Stimulated activated CD8-positive, alpha-beta memory T cell treated with anti-CD3 and anti-CD28 coated beads, Interleukin-4, amount 100 ng/mL, for 24 hours (primary cell): ENCODE measurements around the gene CTBP2.

Experiments
- DNase-seq: peaks from one replicate; pipeline ENCODE4 v3.0.0-alpha.2; 2020; ENCODE audit warnings: low read depth

The CTBP2 gene

DNA sequence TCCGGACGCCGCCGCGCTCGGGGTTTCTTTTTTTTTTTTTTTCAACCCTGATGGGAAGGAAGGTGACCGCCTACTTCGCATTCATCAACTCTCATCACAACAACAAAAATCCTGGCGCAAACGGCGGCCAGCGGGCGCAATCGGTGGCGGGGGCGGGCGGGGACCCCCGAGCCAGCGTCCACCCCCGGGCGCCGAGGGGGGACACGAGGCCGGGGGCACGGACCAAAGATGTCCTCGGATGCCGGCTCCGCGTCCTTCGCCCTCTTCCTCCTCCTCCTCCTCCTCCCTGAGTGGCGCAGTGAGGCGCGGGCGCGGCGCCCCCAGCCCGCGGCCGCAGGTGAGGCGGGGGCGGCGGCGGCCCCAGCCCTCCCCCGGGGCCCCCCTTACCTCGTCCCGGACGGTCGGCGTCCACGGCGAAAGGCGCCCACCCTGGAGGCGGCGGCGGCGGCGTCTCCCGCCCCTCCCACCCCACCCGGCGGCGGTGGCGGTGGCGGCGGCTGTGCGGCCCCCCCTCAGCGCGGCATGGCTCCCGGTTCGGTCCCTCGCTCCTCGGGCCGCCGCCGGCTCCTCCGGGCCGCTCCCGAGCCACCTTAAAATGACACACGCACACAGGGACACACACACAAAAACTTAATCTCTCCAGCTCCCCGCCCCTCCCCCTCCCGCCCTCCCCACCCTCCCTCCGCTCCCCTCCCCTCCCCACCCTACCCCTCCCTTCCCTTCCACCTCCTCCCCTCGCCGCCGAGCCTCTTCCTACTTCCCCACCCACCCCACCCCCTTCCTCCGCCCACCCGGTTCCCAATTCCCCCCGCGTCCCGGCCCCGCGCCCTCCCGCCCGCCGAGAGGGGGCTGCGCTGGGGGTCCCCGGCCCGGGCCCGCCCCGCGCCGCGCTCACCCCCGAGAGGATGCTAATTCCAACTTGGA is at the start of gene CTBP2:
Gene CTBP2, minus strand, starts transcription at position 632 of the 924 bp plus-strand sequence.
- no peak for DNase-seq

DNA sequence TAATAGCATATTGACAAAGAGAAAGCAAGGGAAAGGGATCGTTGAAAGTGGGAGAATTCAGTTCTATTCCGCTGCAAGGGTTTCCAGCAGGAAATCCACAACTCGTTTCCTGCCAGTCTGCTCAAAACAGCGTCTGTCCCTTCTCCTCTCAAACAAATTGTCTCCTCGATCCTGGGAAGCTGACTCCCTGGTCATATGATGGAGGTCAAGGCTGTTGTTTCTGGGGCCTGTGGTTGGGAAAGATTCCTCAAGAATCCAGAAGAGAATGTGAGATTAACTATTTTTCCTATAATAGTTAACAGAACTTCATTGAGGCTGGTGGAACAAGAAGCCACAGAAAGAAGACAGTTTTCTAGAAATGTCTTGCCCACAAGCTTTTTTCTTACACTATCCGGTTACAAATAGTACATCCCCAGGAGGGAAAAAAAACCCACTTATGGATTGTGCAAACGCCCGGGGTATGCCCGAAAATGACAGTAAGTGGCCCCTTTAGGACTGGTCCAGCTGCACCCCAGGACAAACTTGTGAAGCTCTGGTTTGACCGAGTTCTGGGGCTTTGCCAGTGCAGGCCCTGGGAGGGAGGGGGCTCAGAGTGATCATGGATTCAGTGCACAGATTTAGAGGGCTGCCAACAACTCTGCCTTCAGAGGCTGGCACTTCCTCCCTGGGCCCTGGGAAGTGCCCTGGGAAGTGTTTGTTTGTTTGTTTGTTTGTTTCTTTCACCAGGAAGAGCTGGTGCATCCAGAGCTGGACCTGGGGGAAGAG is 49.4 kb upstream of the CTBP2 start:
- no peak for DNase-seq

DNA sequence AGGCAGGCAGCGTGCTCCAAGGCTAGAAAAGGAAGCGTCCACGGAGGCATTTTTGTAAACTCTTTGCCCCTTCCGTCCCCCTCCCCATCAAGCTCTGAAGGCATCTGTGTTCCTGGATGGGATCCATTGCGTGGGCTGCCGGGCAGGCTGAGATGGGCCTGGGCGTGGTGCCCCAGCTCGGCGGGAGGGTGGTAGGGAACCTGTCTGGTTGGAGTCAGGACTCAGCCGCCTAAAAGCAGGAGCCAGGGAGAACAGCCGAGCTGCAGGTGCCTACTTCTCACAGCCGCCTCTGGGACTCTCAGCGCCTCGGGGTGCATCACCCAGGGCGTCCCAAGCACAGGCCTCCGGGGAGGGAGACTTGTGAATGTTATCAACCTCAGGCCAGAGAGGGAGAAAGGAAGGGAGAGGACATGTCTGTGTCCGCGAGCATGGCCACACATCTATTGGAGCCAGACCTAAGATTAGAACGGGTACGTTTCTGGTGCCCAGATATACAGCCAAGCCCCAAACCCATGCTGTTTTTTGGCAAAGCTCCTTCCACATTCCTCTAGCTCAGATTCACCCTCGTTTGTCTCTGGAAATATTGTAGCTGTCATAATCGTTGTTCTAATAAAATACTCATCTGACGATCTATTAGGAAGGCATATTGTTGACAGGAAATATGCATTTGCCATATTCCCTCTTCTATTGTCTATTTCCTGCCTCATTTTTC is 48.6 kb upstream of the CTBP2 start:
- DNase-seq = no peak

DNA sequence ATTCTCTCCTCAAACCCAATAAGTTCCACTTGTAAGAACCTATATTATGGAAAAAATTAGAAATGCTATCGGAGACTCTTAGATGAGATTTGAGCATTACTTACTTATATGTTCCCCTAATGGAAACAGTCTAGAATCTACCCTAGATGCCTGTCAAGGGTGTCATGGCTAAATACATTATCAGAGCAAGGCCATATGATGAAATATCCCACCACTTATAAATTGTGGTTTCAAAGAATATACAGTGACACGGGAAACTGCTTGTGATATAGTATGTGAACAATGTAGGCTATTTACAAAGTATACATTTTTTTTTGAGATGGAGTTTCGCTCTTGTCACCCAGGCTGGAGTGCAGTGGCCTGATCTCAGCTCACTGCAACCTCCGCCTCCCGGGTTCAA is 46.3 kb upstream of the CTBP2 start:
- no peak for DNase-seq

DNA sequence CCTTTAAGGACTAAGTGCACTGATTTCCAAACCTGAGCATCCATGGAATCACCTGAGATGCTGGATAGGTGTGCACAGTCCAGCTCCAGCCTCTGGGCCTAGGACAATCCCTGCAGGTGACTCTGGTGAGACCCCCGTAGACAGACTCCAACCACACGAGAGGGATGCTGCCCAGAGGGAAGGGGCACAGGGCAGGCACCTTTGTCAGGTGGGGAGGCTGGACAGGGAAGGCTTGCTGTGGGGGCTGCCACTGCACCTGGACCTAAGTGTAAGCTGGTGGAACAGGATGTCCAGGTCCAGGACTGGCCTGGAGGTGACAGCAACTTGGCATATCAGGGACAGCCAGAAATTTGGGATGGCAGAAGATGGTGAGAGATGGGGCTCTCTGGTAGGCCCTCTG is 45.1 kb upstream of the CTBP2 start:
- DNase-seq = no peak

DNA sequence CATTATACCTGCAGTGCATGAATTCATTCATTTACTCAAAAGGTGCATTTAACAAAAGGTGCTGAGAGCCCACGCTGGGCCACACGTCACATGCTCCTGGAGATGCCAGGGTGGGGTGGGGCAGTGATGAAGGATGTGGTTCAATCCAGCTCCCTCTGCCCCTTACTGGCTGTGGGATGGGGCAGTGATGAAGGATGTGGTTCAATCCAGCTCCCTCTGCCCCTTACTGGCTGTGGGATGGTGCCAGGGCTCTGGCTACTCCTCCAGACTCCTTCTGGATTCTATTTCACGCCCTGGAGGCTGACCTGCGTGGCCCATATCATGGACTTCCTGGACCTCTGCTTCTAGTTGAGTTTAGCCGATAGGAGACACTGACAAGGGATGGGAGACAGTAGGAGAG is 44.0 kb upstream of the CTBP2 start:
- no peak for DNase-seq

DNA sequence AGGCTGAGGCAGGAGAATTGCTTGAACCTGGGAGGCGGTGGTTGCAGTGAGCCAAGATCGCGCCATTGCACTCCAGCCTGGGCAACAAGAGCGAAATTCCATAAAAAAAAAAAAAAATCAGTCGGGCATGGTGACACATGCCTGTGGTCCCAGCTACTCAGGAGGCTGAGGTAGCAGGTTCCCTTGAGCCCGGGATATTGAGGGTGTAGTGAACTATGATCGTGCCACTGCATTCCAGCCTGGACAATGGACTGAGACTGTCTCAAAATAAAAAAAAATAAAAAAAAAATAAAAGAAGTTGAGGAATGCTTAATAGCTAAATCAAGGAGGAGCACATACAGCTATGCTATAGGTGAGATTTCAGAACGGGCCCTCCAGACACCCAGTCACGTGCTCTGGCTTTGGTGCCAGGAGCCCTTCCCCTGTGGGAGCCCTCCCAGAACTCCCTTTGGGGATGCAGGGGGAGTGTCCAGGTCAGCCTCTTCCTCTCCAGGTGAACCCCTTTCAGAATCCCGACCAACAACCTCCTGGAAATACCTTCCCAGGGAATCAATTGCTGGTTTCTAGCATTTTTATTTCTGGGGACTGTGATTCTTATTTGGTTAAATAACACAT is 42.9 kb upstream of the CTBP2 start:
- DNase-seq = no peak

DNA sequence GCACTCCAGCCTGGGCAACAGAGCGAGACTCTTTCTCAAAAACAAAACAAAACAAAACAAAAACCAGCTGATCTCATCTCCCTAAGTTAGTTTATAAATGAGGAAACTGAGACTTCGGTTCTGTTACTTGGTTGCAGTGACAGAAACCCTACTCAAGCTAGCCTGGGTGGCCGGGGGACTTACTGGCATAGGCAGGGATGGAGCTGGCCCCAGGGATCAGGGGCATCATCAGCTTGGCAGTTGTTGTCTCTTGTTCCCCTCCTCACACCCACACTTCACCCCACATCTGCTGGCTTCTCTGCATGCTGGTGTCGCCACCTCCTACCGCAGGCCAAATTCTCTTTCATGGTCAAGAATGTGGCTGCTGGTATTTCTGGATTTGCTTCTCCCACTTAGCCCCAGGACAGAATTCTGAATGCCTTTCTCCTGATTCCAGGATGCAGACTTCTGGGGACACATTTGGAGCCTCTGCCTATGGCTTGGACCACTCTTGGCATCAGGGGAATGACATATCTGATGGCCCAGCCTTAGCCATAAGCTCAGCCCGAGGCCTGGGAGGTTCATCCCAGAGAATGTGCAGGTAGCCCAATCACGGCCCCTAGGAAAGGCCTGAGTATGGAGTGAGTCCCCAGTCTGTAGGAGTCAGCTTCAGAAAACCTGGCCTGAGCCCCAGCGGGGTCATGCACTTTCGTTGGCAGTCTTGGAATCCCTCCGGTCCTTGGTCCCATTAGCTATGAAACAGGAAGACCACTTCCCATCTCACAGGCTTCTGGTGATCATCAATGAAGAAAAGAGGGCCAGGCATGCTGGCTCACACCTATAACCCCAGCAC is 41.6 kb upstream of the CTBP2 start:
- DNase-seq = no peak

DNA sequence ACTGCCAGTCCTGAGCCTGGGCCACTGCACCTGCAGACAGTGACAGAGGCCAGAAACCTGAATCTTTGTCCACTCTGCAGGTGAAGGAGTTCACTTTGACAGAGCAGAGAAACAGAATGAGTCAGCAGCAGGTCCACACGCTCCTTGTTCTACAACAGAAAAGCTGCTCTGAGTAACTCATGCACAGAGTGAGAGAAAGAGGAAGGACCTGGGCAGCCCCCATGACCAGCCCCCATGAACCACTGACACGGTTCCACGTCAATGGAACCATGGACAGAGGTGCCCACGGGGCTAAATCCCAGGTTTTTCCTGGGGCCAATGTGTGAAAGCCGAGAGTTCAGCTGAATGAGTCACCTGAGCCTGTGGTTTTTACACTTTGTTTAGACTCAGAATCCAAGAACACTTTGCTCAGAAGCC is 40.8 kb upstream of the CTBP2 start:
- DNase-seq = no peak

DNA sequence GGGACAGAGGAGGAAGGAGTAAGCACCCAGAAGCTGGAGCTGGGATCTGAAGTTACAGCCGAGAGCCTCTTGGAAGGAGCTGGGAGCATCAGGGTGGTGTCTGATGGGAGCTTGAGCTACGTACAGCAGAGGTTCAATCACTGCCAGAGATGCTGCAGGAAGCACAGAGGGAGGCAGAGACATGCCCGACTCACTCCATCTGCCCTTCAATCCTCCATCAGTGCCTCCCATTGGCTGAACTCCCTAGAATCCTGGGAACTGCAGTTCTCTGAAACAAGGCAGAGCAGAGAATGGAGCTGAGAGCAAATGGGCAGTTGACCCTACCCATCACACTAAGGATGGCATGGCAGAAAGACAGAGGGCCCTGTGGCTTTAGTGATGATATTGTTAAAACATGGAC is 40.0 kb upstream of the CTBP2 start:
- DNase-seq = no peak

DNA sequence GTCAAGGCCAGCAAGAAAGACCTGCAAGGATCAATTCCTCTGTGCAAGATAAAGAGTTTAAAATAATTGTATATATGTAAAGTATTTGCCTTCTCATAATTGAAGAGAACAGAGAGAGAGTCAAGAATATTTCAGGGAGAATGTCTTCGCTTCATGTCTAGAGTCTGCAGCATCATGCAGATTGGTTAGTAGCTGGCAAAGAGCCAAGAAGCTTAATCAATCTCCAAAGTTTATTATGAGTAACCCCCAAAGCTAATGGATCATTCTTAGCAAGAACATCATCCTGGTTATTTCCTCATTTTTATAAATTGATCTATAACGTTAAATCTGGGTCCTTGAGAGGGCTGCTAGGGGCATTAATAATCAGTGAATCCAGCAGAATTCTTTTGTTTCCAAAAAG is 38.9 kb upstream of the CTBP2 start:
- no peak for DNase-seq

DNA sequence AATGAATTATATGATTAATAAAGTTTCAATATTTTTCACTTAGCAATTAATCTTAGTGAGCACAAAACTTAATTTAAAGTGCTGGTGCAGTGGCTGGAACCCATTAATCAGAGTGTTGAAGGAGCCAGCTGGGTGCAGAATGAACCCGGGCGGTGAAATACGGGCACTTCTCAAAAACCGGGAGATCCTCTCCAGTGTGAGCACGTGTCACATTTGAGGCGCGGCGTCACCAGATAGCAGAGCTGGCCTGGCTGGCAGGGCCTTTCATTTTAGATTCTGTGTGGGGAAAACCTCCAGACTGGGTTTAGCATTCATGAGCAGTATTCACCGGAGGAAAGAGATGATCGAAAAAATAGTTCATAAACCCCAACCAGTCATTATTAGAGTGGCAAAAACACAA is 34.5 kb upstream of the CTBP2 start:
- no peak for DNase-seq

DNA sequence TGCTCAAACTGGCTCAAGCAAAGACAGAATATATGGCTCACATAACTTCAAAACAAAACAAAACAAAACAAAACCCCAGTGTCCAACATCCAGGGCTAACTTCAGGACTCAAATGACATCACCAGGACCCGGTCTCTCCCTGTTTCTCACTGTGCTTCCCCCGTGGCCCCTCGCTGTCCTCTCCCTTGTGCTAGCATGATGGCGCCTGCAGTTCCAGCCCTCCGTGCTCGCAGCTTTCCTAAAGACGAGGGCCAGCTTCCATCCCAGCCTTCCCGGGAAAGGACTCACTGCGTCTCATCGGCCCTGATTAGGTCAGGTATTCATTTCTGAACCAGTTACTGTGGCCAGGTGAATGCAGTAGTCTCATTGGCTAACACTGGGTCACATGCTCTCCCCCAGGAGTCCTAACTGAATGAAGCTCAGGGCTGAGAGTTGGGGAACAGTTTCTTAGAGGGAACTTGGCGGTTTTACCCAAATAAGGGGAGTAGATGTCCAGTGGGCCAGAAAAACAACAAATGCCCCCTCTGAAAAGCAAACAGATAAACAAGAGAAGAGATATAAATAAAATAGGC is 33.0 kb upstream of the CTBP2 start:
- no peak for DNase-seq

DNA sequence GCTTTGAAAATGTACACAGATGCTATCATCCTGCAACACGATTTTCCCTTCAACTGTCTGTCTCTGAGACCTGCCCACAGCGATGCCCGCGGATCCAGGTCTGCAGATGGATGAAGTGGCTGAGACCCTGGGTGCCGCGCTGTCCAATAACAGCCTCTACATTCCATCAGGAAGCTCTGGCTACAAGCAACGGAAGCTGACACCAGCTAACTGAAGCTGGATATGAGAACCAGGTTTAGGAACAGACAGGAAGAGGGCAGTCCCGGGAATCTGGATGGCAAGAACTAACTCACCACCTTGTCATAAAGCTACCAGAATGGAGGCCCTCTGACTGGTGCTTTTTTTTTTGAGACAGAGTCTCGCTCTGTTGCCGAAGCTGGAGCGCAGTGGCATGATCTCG is 32.3 kb upstream of the CTBP2 start:
- DNase-seq = no peak

DNA sequence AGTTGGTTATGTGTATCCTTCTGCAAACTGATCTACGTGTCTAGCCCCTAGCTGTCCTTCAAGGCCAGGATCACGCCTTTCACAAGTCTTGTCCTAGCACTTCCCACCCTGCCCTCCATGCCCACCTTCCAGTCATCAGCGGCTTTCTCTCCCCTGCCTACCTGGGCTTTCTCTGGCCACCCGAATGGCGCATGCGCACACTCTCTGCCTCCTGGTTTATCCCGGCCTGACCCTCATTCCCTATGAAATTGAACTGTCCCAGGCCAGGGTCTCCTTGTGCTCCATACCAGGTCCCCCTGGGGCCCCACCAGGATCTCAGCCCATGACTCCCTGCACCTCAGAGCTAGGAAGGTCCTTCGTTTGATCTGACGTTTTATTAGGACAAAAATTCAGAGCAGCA is 31.6 kb upstream of the CTBP2 start:
- no peak for DNase-seq

DNA sequence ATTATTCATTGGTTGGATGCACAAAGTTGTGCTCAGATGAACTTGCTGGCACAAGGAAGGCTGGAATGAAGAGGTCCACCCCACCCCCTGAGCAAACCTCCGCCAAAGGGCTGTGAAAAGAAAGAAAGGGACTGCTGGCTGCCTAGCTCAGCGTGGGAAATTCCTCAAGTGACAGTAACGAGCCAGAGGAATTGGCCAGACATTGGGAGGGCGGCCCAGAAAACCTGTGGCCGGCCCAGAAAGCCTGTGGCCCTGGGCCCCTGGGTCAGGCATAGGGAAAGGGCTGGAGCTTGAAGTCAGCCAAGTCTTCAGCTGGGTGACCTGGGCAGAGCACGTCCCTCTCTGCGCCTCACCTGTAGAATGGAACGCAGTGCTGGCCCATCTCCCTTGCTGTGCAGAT is 30.6 kb upstream of the CTBP2 start:
- no peak for DNase-seq

DNA sequence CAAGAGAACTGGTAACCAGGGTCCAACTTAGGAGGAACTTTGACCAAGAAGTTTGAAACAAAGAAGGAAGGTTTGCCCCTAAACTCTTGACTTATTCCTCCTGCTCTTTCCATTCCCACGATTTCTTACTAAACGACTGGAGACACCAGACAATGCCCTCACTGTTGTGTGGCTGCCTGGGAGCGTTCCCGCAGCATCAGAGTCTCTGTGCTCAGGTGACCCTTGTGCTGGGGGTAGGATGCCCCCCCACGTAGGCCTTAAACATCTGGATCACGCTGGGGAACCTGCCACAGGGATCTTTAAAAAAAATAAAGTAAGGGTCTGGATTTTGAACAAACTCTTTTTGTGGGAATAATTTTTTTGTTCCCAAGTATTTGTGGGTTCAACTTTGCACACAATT is 30.1 kb upstream of the CTBP2 start:
- DNase-seq = no peak

DNA sequence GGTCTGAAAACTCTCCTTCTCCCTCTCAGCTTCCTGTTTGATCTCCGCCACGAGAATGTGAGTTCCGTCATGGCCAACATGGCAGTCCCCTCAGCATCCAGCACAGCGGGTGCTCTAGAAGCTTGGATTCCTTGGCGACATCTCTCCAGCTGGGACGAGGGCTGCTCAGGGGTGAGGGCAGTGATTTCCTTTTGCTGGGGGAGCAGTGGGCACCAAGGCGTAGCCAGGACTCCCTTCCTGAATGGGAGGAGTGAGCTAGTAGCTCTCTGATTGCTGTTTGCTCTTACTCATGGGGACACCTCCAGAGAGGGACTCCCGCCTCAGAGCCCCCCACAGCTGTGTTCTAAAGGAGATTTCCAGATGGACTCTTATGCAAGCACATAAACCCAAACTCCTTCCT is 28.8 kb upstream of the CTBP2 start:
- DNase-seq = no peak

DNA sequence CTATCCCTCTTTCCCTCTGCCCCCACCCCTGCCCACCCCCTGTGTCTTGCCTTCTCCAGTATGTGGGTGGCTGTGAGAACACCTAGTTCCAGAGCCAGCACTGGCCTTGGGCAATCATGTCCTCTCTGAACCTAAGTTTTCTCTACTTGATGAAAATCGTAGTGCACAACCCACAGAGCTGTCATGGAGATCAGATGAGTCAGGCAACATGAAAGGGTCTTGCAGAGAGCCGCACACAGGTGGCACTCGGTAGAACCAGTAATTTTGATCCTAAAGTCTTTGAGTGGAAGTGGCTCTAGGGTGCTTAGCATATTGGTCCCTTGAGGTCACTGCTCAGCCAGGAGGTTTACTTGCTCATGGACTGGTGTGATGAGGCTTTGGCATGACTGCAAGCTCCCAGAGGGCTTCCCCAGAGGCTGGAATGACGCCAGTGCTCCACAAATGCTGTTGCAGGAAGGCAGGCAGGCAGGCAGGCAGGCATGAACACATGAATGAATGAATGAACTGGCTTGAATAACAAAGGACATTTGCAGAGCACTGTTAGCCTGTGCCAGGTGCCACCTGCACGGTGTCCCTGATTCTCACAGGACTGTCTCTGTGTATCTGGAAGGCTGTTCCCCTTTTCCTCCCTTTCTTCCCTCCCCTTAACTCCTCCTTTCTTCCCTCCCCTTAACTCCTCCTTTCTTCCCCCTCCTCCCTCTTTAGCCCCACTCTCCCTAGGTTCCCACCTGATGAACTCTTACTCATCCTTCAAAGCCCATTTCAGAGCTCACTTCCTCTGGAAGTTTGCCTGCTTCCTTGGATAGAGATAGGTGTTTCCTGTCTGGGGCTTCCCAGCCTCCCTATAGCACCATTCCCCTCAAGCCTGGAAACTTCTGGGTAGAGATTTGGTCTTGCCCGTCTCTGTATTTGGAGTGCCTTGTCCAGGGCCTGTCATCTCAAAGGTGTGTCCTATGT is 27.2 kb upstream of the CTBP2 start:
- DNase-seq = no peak
